H1 (cell line): ENCODE measurements around the gene RFPL3. TPM values are rescaled to one million over a fixed set of nuclear protein-coding genes. Genes with fewer than 3 reads are reported as not detected.

Experiments used
- CTCF ChIA-PET: fragments of 300-600 bp; sonication (Branson Sonifier 250); formaldehyde crosslinking; loops from one replicate; lab custom pipeline; 2021; ENCODE audit not compliant: partially characterized antibody; lab: Charles Lee
- POLR2A ChIA-PET: fragments of 300-600 bp; sonication (Branson Sonifier 250); formaldehyde crosslinking; loops from one replicate; lab custom pipeline; 2021; ENCODE audit warnings: inconsistent platforms; ENCODE audit not compliant: partially characterized antibody; lab: Charles Lee
- DNase-seq, 2 experiments: peaks; one replicate each; pipeline versions ENCODE4 v3.0.0 to v3.0.0-alpha.2; 2010 to 2022; ENCODE audit warnings: low spot score in 2 of 2, low read depth in 1 of 2, mixed read lengths in 1 of 2
- FAIRE-seq: peaks from 2 replicates; lab custom pipeline; 2011; peaks lifted over from hg19 to GRCh38; lab: Jason Lieb, UNC
- H2AFZ ChIP-seq: 2 replicates; pipeline ENCODE4 v1.8.1; 2012; ENCODE audit warnings: low read length, inconsistent platforms
- H2AK5ac ChIP-seq: 2 replicates; pipeline ENCODE4 v1.6.1; 2013; ENCODE audit warnings: low read depth, low read length
- H2BK120ac ChIP-seq: replicated peaks from 2 replicates; pipeline ENCODE3; 2013; ENCODE audit warnings: low read depth, low read length, inconsistent platforms
- H2BK12ac ChIP-seq: 2 replicates; pipeline ENCODE4 v1.6.1; 2013; ENCODE audit warnings: low read depth, low read length
- H2BK15ac ChIP-seq: 2 replicates; pipeline ENCODE4 v1.6.1; 2013; ENCODE audit warnings: low read length
- H2BK20ac ChIP-seq: 2 replicates; pipeline ENCODE4 v1.6.1; 2013; ENCODE audit warnings: low read length
- H2BK5ac ChIP-seq: 2 replicates; pipeline ENCODE4 v1.6.1; 2013; ENCODE audit warnings: low read depth, low read length
- H3K14ac ChIP-seq: 2 replicates; pipeline ENCODE4 v1.6.1; 2013; ENCODE audit warnings: inconsistent platforms; ENCODE audit not compliant: insufficient read length
- H3K18ac ChIP-seq: 2 replicates; pipeline ENCODE4 v1.6.1; 2013; ENCODE audit warnings: low read length; ENCODE audit errors: extremely low read depth
- H3K23ac ChIP-seq: 2 replicates; pipeline ENCODE4 v1.6.1; 2013; ENCODE audit warnings: inconsistent platforms; ENCODE audit not compliant: insufficient read length
- H3K23me2 ChIP-seq: 2 replicates; pipeline ENCODE4 v1.6.1; 2013; ENCODE audit warnings: low read depth, low read length
- H3K27ac ChIP-seq: 2 replicates; pipeline ENCODE4 v1.6.1; 2011; ENCODE audit warnings: low read depth, low read length, inconsistent platforms
- H3K27me3 ChIP-seq, 4 experiments: replicated peaks in 1 of 4; 1 replicate in 1 of 4; 2 replicates in 3 of 4; pipeline versions ENCODE4 v1.6.1 to v1.8.1; 2011 to 2013; ENCODE audit warnings: low read length in 3 of 4, mild to moderate bottlenecking in 3 of 4, inconsistent platforms in 2 of 4, mixed read lengths in 2 of 4, moderate library complexity in 1 of 4; ENCODE audit not compliant: control insufficient read depth in 3 of 4, insufficient read depth in 3 of 4; ENCODE audit errors: extremely low read depth in 1 of 4
- H3K36me3 ChIP-seq, 4 experiments: 2 replicates each; pipeline versions ENCODE4 v1.6.1 to v1.8.1; 2011 to 2013; ENCODE audit warnings: mild to moderate bottlenecking in 4 of 4, low read length in 3 of 4, moderate library complexity in 2 of 4, control low read depth in 1 of 4, inconsistent platforms in 1 of 4; ENCODE audit not compliant: insufficient read depth in 4 of 4, control insufficient read depth in 2 of 4
- H3K4ac ChIP-seq: replicated peaks from 2 replicates; pipeline ENCODE3; 2013; ENCODE audit warnings: low read length, low read depth, mixed read lengths, inconsistent platforms; ENCODE audit not compliant: insufficient read length
- H3K4me1 ChIP-seq, 4 experiments: replicated peaks in 1 of 4; 1 replicate in 1 of 4; 2 replicates in 3 of 4; pipeline versions ENCODE4 v1.6.1 to v1.8.1; 2011 to 2013; ENCODE audit warnings: low read length in 3 of 4, inconsistent platforms in 2 of 4, mixed read lengths in 1 of 4; ENCODE audit not compliant: insufficient read depth in 4 of 4, control insufficient read depth in 3 of 4
- H3K4me2 ChIP-seq, 2 experiments: 2 replicates each; pipeline versions ENCODE4 v1.6.1 to v1.8.1; 2011 to 2013; ENCODE audit warnings: low read depth in 2 of 2, low read length in 2 of 2, control low read depth in 1 of 2, inconsistent platforms in 1 of 2, mild to moderate bottlenecking in 1 of 2; ENCODE audit not compliant: insufficient read depth in 1 of 2
- H3K4me3 ChIP-seq, 4 experiments: fragments of 200-600, 300-600 bp in 1 of 4; sonication (generic), shearing (Covaris generic), sonication (Bioruptor Twin) in 1 of 4; 2 replicates each; pipeline versions ENCODE4 v1.5.1 to v1.8.1; 2011 to 2016; ENCODE audit warnings: low read length in 4 of 4, low read depth in 3 of 4, control low read depth in 2 of 4, inconsistent platforms in 2 of 4, mild to moderate bottlenecking in 2 of 4, mixed read lengths in 1 of 4, moderate library complexity in 1 of 4; ENCODE audit not compliant: insufficient read depth in 2 of 4; ENCODE audit errors: extremely low read depth in 1 of 4
- H3K56ac ChIP-seq: replicated peaks from 2 replicates; pipeline ENCODE3; 2013; ENCODE audit warnings: low read depth, mild to moderate bottlenecking, mixed read lengths, low read length, inconsistent platforms; ENCODE audit not compliant: insufficient read length
- H3K79me1 ChIP-seq: 2 replicates; pipeline ENCODE4 v1.6.1; 2013; ENCODE audit warnings: low read depth, low read length, control low read depth
- H3K79me2 ChIP-seq, 2 experiments: 2 replicates each; pipeline versions ENCODE4 v1.6.1 to v1.8.1; 2012 to 2013; ENCODE audit warnings: low read length in 2 of 2, mild to moderate bottlenecking in 2 of 2, inconsistent platforms in 1 of 2; ENCODE audit not compliant: insufficient read depth in 2 of 2, control insufficient read depth in 1 of 2
- H3K9ac ChIP-seq, 4 experiments: replicated peaks in 1 of 4; 1 replicate in 1 of 4; 2 replicates in 3 of 4; pipeline versions ENCODE4 v1.6.1 to v1.8.1; 2011 to 2013; ENCODE audit warnings: low read depth in 3 of 4, low read length in 3 of 4, control low read depth in 2 of 4, mild to moderate bottlenecking in 2 of 4, moderate library complexity in 2 of 4, inconsistent platforms in 1 of 4; ENCODE audit errors: extremely low read depth in 1 of 4
- H3K9me3 ChIP-seq, 2 experiments: 2 replicates each; pipeline versions ENCODE4 v1.6.1 to v1.8.1; 2012 to 2013; ENCODE audit warnings: mild to moderate bottlenecking in 2 of 2, moderate library complexity in 2 of 2, control low read depth in 1 of 2, inconsistent platforms in 1 of 2, low read depth in 1 of 2, low read length in 1 of 2, mixed read lengths in 1 of 2; ENCODE audit not compliant: insufficient read depth in 2 of 2
- H4K20me1 ChIP-seq, 2 experiments: replicated peaks in 1 of 2; 2 replicates each; pipeline versions ENCODE3 to v1.8.1; 2011 to 2013; ENCODE audit warnings: inconsistent platforms in 2 of 2, low read length in 2 of 2, mild to moderate bottlenecking in 1 of 2; ENCODE audit not compliant: insufficient read depth in 2 of 2, control insufficient read depth in 1 of 2
- H4K5ac ChIP-seq: 2 replicates; pipeline ENCODE4 v1.6.1; 2013; ENCODE audit warnings: low read length, low read depth, mixed read lengths, inconsistent platforms; ENCODE audit not compliant: insufficient read length
- H4K8ac ChIP-seq: 2 replicates; pipeline ENCODE4 v1.8.0; 2013; ENCODE audit warnings: mild to moderate bottlenecking, moderate library complexity, low read length, inconsistent platforms; ENCODE audit not compliant: insufficient read depth; ENCODE audit errors: extremely low read depth
- H4K91ac ChIP-seq: replicated peaks from 2 replicates; pipeline ENCODE3; 2013; ENCODE audit warnings: low read length, mixed read lengths, inconsistent platforms; ENCODE audit not compliant: insufficient read length
- ASH2L ChIP-seq: fragments of 200-600, 300-600 bp; sonication (generic); IDR thresholded peaks from one replicate; pipeline ENCODE4 v1.7.1; 2017; ENCODE audit warnings: low read length
- BACH1 ChIP-seq: IDR thresholded peaks from 2 replicates; pipeline ENCODE4 v1.6.1; 2012; ENCODE audit warnings: low read length, improper control_type of control experiment
- BCL11A ChIP-seq, 2 experiments: IDR thresholded peaks; one replicate each; pipeline ENCODE4 v1.6.1; 2011; ENCODE audit warnings: low read depth in 2 of 2, low read length in 2 of 2, mild to moderate bottlenecking in 2 of 2
- BRCA1 ChIP-seq: IDR thresholded peaks from 2 replicates; pipeline ENCODE4 v1.6.1; 2012; ENCODE audit warnings: low read depth, low read length, improper control_type of control experiment
- CBX5 ChIP-seq: fragments of 300-800, 300-1000 bp; sonication (generic); IDR thresholded peaks from 2 replicates; pipeline ENCODE4 v1.7.1; 2016; ENCODE audit warnings: antibody characterized with exemption, low read length, low read depth
- E2F6 ChIP-seq: IDR thresholded peaks from 2 replicates; pipeline ENCODE4 v1.6.1; 2012; ENCODE audit warnings: inconsistent platforms
- POLR2A ChIP-seq, 2 experiments: IDR thresholded peaks; 1 replicate in 1 of 2; 2 replicates in 1 of 2; pipeline ENCODE4 v1.6.1; 2011; ENCODE audit warnings: low read depth in 2 of 2, low read length in 2 of 2, mild to moderate bottlenecking in 2 of 2; ENCODE audit errors: control extremely low read depth in 1 of 2
- POLR2AphosphoS5 ChIP-seq: IDR thresholded peaks from 2 replicates; pipeline ENCODE4 v1.6.1; 2011; ENCODE audit warnings: low read depth, low read length
- SIN3A ChIP-seq, 2 experiments: IDR thresholded peaks in 1 of 2; conservative IDR thresholded peaks in 1 of 2; 2 replicates each; pipeline ENCODE4 v1.6.1; 2011 to 2012; ENCODE audit warnings: low read length in 2 of 2, improper control_type of control experiment in 1 of 2, low read depth in 1 of 2, mild to moderate bottlenecking in 1 of 2
- SIX5 ChIP-seq: IDR thresholded peaks from 2 replicates; pipeline ENCODE4 v1.6.1; 2011; ENCODE audit warnings: mild to moderate bottlenecking, low read depth, low read length
- TAF1 ChIP-seq: IDR thresholded peaks from 2 replicates; pipeline ENCODE4 v1.6.1; 2011; ENCODE audit warnings: mild to moderate bottlenecking, low read depth, low read length
- TBP ChIP-seq: IDR thresholded peaks from 2 replicates; pipeline ENCODE4 v1.6.1; 2011; ENCODE audit warnings: low read depth, low read length, improper control_type of control experiment
- WGBS, 2 experiments: shearing (Covaris generic) in 1 of 2; methylation state at CpG; one replicate each; pipeline versions ENCODE4 v1.1.6 to v1.1.7; 2013 to 2015; ENCODE audit warnings: low lambda C conversion rate in 2 of 2, mixed read lengths in 2 of 2, inconsistent platforms in 1 of 2, low coverage in 1 of 2, missing lambda C conversion rate in 1 of 2; ENCODE audit not compliant: insufficient replicate concordance in 2 of 2, insufficient coverage in 1 of 2, insufficient read length in 1 of 2; ENCODE audit errors: extremely low coverage in 1 of 2, missing lambda C conversion rate in 1 of 2; 5-methylcytosine and 5-hydroxymethylcytosine counted together
- polyA plus RNA-seq, 7 experiments: library from polyadenylated mRNA; depleted of rRNA in 3 of 7; stranded (reverse) in 5 of 7; unstranded in 2 of 7; fragments of >200 nt in 5 of 7; fragments of 200-250 nt in 2 of 7; gene quantifications; 1 replicate in 5 of 7; 2 replicates in 1 of 7; 4 replicates in 1 of 7; pipeline versions ENCODE4 v1.2.1 to v1.2.3, GENCODE V29; 2011 to 2013; ENCODE audit warnings: missing spikeins in 2 of 7, mixed read lengths in 2 of 7
- total RNA-seq: library from RNA; stranded (reverse); fragmentation: NEBNext Ultra II Directional; extraction: Animal tissue kit (Norgen Biotek cat#: 25700); gene quantifications from 2 replicates; pipeline ENCODE4 v1.2.1, GENCODE V29; 2021
- TF ChIP-seq, protein P1 (sequence below), 3 experiments: IDR thresholded peaks; 1 replicate in 2 of 3; 2 replicates in 1 of 3; pipeline versions ENCODE4 v1.5.1 to v1.6.1; 2011; ENCODE audit warnings: low read length in 3 of 3, mild to moderate bottlenecking in 3 of 3, inconsistent platforms in 2 of 3, low read depth in 1 of 3, moderate library complexity in 1 of 3; ENCODE audit not compliant: insufficient read depth in 1 of 3; ENCODE audit errors: control extremely low read depth in 1 of 3

RFPL3 gene
- total and polyA plus RNA-seq, 2 of the 8 experiments (the other 6 are each of a cell fraction or from before 2014, with no cell fraction given): 0.08 to 0.24 TPM

DNA sequence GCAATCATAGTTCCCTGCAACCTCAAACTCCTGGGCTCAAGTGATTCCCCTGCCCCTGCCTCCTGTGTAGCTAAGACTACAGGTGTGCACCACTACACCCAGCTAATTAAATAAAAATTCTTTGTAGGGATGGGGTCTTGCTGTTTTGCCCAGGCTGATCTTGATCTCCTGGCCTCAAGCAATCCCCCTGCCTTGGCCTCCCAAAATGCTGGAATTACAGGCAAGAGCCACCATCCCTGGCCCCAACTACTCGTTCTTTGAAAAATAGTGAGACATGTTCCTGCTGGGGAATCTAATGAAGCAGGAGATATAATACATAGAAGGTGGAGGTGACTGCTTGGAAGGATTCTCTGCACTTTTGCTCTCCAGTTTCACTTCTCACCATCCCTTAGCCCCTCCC lies 40.1 kb upstream of the RFPL3 start:
- H2BK20ac ChIP-seq: no peak overlapping the region
- H4K5ac ChIP-seq: no peak overlapping the region
- no peak overlapping the region for H3K4me3 ChIP-seq
- no peak overlapping the region for H3K4me2 ChIP-seq
- H3K36me3 ChIP-seq: no peaks in the 10 kb centered on the region
- no peak overlapping the region for H2BK12ac ChIP-seq
- 0 out of 4 replicates have a peak, but pooled peaks cover 0 to 7% of the 10 kb centered on the region in 2 experiments for H3K9me3 ChIP-seq
- H2BK5ac ChIP-seq: no peak overlapping the region
- H4K8ac ChIP-seq: no peak overlapping the region
- DNase-seq: no peak
- H3K18ac ChIP-seq: no peak overlapping the region
- no peak overlapping the region for H3K9ac ChIP-seq
- no peak overlapping the region for H2BK15ac ChIP-seq
- no peaks in the 10 kb centered on the region for H3K79me1 ChIP-seq
- H2AFZ ChIP-seq: no peak overlapping the region
- ChIA-PET POLR2A (no interaction called here), CTCF (no interaction called here)
- no peak overlapping the region for H3K23ac ChIP-seq
- H3K4ac ChIP-seq: no peak overlapping the region
- no peak overlapping the region for H2BK120ac ChIP-seq
- H3K14ac ChIP-seq: no peak overlapping the region
- 73% methylated on average over 1 of the region's 1 CpG; no CpG with 5 or more reads in 1 of the 2 experiments for WGBS, 2 experiments
- no peak overlapping the region for H3K27ac ChIP-seq
- FAIRE-seq: no peak
- no peak overlapping the region for H3K56ac ChIP-seq
- no peaks in the 10 kb centered on the region for H4K20me1 ChIP-seq
- H3K27me3 ChIP-seq: no peaks in the 10 kb centered on the region
- H3K4me1 ChIP-seq: peaks cover 0 to 6% (median 5%) of the 10 kb centered on the region in 4 experiments; a peak in 3 of 7 replicates
- no peak overlapping the region for H4K91ac ChIP-seq
- no peaks in the 10 kb centered on the region for H3K79me2 ChIP-seq
- no peak overlapping the region for H2AK5ac ChIP-seq
- H3K23me2 ChIP-seq: no peaks in the 10 kb centered on the region; the same call in 1 of the 2 replicates
- no peak for TF ChIP-seq E2F6
- TF ChIP-seq ASH2L: no peak
- TF ChIP-seq POLR2AphosphoS5: no peak
- TF ChIP-seq CBX5: no peak
- no peak for TF ChIP-seq BRCA1
- TF ChIP-seq SIN3A (conservative IDR thresholded peaks at IDR 0.05 in 1 of 2, IDR thresholded peaks at IDR 0.05 in 1 of 2; ENCODE audit: low read depth in 1 of 2, low read length in 2 of 2): no peak
- TF ChIP-seq TAF1: no peak
- no peak for TF ChIP-seq SIX5
- TF ChIP-seq TBP: no peak
- no peak for TF ChIP-seq BACH1
- no peak for TF ChIP-seq BCL11A (IDR thresholded peaks at IDR 0.05; ENCODE audit: low read depth in 2 of 2, low read length in 2 of 2)
- TF ChIP-seq, protein P1, sequence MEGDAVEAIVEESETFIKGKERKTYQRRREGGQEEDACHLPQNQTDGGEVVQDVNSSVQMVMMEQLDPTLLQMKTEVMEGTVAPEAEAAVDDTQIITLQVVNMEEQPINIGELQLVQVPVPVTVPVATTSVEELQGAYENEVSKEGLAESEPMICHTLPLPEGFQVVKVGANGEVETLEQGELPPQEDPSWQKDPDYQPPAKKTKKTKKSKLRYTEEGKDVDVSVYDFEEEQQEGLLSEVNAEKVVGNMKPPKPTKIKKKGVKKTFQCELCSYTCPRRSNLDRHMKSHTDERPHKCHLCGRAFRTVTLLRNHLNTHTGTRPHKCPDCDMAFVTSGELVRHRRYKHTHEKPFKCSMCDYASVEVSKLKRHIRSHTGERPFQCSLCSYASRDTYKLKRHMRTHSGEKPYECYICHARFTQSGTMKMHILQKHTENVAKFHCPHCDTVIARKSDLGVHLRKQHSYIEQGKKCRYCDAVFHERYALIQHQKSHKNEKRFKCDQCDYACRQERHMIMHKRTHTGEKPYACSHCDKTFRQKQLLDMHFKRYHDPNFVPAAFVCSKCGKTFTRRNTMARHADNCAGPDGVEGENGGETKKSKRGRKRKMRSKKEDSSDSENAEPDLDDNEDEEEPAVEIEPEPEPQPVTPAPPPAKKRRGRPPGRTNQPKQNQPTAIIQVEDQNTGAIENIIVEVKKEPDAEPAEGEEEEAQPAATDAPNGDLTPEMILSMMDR (IDR thresholded peaks at IDR 0.05; ENCODE audit: control extremely low read depth in 1 of 3, insufficient read depth in 1 of 3, low read depth in 1 of 3, low read length in 3 of 3): no peak
- no peak for TF ChIP-seq POLR2A (IDR thresholded peaks at IDR 0.05; ENCODE audit: control extremely low read depth in 1 of 2, low read depth in 2 of 2, low read length in 2 of 2)
